Medulla oblongata (tissue), 1 donor: ENCODE measurements around the gene MIEF1.

Experiments
- DNase-seq: peaks from one replicate; pipeline ENCODE4 v3.0.0-alpha.2; 2015; ENCODE audit errors: extremely low spot score

Gene MIEF1

GRCh38 chr22:39470451-39471291 lies 31.4 kb upstream of the MIEF1 start:
- DNase-seq, result no peak

DNA sequence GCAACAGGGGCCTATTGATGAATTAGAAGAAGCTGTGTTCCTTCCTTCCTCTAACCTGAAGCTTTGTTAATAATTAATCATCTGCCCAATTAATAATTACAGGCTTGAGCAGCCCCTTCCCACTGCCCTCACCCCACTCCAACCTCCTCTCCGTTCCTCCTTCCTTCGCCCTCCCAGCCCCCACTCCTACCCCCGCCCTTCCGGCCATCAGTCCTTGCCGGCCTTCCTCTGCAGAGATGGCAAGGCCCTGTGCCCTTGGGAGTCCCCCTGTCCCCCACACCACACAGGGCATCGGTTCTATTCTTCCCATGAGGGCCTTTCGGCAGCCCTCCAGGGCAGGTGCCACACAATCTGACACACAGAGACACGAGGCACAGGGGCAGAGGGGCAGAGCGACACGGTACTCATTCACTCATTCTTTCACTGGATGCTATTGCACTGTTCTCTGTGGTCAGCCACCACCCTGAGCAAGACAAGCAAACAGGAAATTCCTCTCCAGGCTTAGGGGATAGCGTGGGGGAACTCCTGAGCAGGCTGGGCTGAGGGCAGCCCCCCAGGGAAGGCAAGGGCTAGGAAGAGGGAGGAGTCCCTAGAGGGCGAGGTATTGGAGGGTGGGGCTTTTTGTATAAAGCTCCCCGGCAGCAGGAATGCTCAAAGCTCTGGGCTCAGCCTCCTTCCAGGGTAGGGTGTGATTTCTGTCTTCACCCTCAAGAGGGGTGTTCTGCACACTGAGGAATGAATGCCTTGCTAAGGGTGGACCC lies 30.5 kb upstream of the MIEF1 start:
- DNase-seq, result no peak

GRCh38 chr22:39472570-39473556 lies 29.2 kb upstream of the MIEF1 start:
- DNase-seq, result no peak

DNA sequence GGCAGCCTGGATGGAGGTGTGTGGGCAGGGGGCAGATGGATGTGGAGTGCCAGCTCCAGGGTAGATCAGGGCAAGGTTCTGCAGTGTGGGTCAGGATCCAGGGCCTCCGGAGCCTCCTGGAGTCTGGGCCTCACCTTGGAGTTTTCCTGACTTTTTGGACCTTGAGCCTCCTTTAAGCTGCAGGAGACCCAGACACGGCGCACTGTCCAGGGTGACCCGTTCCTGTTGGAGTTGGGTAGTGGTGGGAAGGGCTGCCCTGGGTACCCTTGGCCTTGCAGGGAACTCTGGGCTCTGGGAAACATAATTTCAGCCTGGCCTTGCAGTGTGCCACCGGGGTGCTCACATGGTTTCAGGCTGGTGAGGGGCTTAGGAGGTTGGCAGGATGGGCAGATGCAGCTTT lies 28.2 kb upstream of the MIEF1 start:
- no peak for DNase-seq

DNA sequence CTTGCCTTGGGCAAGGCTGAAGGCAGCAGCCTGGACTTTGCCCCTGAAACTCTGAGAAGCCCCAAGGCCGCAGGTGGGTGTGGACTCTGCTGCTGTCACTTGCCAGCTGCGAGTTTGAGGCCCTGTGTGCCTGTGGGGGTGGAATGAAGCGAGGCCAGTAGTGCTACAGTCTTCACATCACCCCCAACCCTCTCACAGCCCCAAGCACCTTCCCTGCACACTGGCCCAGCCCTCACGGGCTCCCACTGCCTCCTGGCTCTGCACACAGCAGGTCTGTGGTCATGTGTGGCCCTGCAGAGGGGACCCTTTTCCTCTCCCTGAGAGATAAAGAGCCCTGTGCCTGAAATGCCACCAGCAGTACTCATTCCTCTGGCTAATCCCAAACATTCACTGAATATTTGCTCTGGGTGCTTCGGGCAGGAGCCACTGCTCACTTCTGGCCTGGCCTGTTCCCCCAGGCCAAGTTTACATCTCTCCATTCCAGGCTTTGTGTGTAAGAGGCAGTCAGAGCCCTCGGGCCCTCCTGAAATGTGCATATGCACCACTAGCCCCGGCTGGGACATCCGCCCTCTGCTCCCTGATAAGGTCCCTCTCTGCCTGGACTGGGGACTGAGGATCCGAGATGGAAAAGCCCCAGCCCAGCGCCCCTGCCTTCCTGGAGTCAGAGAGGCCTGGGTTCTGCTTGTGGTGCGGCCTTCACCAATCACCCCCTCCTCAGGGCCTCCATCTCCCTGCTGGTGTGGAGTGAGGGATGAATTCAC lies 27.6 kb upstream of the MIEF1 start:
- no peak for DNase-seq

GRCh38 chr22:39475337-39475736 lies 26.8 kb upstream of the MIEF1 start:
- peak; percentile 65 for DNase-seq

- DNase-seq, result no peak
Observed at GRCh38 chr22:39475902-39476301, 26.2 kb upstream of the MIEF1 start.

GRCh38 chr22:39476664-39477063 lies 25.4 kb upstream of the MIEF1 start:
- no peak for DNase-seq

DNA sequence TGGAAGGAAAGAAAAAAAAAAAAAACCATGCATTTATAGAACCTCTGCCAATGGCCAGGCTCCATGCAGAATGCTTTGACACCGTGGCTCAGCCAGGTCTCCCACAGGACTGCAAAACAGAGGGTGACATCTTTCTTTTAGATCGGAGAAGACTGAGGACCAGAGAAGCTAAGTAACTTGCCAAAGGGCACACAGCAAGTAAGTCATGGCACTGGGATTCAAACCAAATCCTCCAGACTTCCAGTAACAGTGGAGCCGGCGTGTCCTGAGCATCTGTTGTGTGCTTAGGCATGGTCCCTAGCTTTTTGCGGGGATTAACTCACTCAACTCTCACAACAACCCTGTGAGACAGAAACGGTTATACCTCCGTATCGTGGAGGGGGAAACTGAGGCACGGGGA lies 24.5 kb upstream of the MIEF1 start:
- DNase-seq, result no peak

GRCh38 chr22:39478441-39478850 lies 23.6 kb upstream of the MIEF1 start:
- no peak for DNase-seq

GRCh38 chr22:39479254-39479653 lies 22.8 kb upstream of the MIEF1 start:
- no peak for DNase-seq

GRCh38 chr22:39480557-39480956 lies 21.5 kb upstream of the MIEF1 start:
- DNase-seq, result no peak

DNA sequence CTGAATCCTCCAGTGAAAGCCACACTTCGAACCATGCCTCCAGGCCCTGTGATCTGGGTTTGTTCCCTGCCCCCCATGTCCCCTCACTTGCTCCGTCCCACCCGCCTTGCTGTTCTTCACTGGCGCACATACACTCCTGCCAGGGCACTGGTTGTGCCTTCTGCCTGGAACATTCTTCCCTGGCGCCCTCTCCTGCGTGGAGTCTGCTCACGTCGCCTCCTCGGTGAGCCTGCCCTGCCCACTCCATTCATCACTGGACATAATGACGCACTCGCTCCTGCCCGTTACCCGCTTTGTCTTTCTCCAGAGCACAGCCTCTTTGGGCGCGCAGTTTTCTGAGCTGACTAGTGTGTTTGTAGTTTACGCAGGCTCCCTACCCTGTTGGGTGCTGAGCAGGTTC lies 21.0 kb upstream of the MIEF1 start:
- no peak for DNase-seq

GRCh38 chr22:39481595-39481994 lies 20.5 kb upstream of the MIEF1 start:
- no peak for DNase-seq

- DNase-seq, result no peak
Observed at GRCh38 chr22:39482768-39483167, 19.3 kb upstream of the MIEF1 start.

DNA sequence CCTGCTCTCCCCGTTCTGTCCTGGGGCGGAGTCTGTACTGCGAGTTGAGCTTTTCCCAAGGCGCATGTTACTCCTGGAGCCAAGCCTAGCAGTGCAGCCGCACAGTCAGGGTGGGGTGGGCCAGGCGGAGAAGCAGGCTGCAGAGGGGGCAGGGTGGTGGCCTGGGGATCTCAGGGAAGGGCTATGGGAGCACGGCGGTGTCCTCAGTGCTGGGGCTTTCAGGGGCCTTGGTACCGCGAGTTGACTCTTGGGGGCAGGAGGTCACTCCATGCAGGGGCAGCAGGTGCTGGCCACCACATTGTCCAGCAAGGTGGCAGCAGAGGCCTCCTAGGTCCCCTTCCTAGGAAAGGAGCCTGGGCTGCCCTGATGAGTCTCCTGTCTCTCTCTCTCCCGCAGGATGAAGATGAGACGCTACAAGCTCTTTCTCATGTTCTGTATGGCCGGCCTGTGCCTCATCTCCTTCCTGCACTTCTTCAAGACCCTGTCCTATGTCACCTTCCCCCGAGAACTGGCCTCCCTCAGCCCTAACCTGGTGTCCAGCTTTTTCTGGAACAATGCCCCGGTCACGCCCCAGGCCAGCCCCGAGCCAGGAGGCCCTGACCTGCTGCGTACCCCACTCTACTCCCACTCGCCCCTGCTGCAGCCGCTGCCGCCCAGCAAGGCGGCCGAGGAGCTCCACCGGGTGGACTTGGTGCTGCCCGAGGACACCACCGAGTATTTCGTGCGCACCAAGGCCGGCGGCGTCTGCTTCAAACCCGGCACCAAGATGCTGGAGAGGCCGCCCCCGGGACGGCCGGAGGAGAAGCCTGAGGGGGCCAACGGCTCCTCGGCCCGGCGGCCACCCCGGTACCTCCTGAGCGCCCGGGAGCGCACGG lies 14.9 kb upstream of the MIEF1 start:
- DNase-seq, result peak; percentile 61

- no peak for DNase-seq
Observed at GRCh38 chr22:39487826-39488520, 14.1 kb upstream of the MIEF1 start.

GRCh38 chr22:39488563-39489083 lies 13.5 kb upstream of the MIEF1 start:
- no peak for DNase-seq
